ENCODE data around the gene UTS2R.

DNA sequence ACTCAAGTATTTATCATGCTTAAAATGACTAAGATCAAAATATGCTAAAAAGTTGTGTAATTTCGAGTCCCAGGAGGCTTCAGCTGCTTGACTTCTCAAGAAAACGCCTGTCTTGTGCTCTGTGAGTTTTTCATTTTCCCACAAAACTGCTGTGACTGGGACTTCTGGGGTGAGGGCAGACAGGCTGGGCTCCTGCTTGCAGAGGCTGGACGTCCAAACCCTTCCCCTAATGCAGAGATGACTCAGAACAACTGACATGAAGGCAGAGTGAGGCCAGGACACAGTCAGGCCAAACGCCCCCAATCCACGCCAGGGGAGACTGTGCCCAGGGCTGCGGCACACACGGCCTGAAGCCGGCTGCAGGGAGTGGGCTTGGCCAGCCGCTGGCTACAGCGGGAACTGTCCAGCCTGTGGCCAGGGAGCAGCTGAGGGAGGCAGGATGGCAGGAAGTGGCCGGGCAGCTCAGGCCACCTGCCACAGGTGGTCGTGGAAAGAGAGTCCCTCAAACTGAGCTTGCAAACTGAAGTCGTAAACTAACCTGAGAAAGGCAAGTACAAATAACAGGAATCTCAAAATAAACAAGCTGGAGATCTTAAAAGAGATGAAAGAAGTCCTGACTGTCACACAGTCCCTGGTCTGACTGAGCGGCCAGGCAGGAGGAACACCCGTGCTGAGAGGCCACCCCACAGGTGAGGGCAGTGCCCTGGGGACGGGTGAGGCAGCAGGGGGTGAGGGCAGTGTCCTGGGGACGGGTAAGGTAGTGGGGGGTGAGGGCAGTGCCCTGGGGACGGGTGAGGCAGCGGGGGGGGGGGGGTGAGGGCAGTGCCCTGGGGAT lies 25.3 kb downstream of the UTS2R start:
- TF ChIP-seq MXI1 (IDR thresholded peaks at IDR 0.05; ENCODE audit: borderline replicate concordance, low read depth, low read length) (no peak), POLR2A (IDR thresholded peaks at IDR 0.05; ENCODE audit: low read depth, low read length) (no peak), RCOR1 (IDR thresholded peaks at IDR 0.05; ENCODE audit: insufficient replicate concordance, low read length) (no peak), BHLHE40 (IDR thresholded peaks at IDR 0.05; ENCODE audit: low read depth, low read length) (no peak), MAFK (IDR thresholded peaks at IDR 0.05; ENCODE audit: low read depth, low read length) (no peak), RFX5 (IDR thresholded peaks at IDR 0.05; ENCODE audit: low read depth, low read length) (no peak), RAD21 (IDR thresholded peaks at IDR 0.05; ENCODE audit: low read length) (no peak)
- TF ChIP-seq, protein P1, sequence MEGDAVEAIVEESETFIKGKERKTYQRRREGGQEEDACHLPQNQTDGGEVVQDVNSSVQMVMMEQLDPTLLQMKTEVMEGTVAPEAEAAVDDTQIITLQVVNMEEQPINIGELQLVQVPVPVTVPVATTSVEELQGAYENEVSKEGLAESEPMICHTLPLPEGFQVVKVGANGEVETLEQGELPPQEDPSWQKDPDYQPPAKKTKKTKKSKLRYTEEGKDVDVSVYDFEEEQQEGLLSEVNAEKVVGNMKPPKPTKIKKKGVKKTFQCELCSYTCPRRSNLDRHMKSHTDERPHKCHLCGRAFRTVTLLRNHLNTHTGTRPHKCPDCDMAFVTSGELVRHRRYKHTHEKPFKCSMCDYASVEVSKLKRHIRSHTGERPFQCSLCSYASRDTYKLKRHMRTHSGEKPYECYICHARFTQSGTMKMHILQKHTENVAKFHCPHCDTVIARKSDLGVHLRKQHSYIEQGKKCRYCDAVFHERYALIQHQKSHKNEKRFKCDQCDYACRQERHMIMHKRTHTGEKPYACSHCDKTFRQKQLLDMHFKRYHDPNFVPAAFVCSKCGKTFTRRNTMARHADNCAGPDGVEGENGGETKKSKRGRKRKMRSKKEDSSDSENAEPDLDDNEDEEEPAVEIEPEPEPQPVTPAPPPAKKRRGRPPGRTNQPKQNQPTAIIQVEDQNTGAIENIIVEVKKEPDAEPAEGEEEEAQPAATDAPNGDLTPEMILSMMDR (conservative IDR thresholded peaks at IDR 0.05; ENCODE audit: low read depth, low read length): no peak

Data from IMR-90 (cell line).